ENCODE measurements around the gene TMEM74B.

GRCh38 chr20:1131354-1131753, 53.4 kb downstream of the TMEM74B start:
- TF ChIP-seq CTCF (conservative IDR thresholded peaks at IDR 0.05; ENCODE audit: low read depth, low read length): no peak
- TF ChIP-seq EZH2 (IDR thresholded peaks at IDR 0.05; ENCODE audit: low read length, unreplicated experiment): no peak
- no peak for TF ChIP-seq EZH2phosphoT487 (IDR thresholded peaks at IDR 0.05; ENCODE audit: borderline replicate concordance, low read length)

Measured in PC-3 (cell line).